HG03565 (cell line): Measurements from ENCODE around the gene TMTC1.
A peak's percentile ranks its signal among the peaks of the same experiment; 100 is the strongest.
"Not testable (repeated sequence)": the region's sequence is repeated elsewhere in the genome, so short reads cannot be mapped to it uniquely, and the experiment has no call there.

ENCODE experiments used
- ATAC-seq: cut with Tn5 transposase; IDR thresholded peaks from one replicate; pipeline ENCODE4 v1.9.1; 2021; ENCODE audit warnings: mild to moderate bottlenecking, moderate library complexity; ENCODE audit not compliant: unreplicated experiment

Gene TMTC1

GRCh38 chr12:29580971-29581370 lies 202.8 kb downstream of the TMTC1 start:
- ATAC-seq = no peak

- ATAC-seq = no peak
Observed at GRCh38 chr12:29578731-29579130, 205.0 kb downstream of the TMTC1 start.

GRCh38 chr12:29578070-29578469 lies 205.7 kb downstream of the TMTC1 start:
- no peak for ATAC-seq

GRCh38 chr12:29574500-29574899 lies 209.2 kb downstream of the TMTC1 start:
- ATAC-seq = no peak

- no peak for ATAC-seq
Observed at GRCh38 chr12:29572938-29573337, 210.8 kb downstream of the TMTC1 start.

- no peak for ATAC-seq
Observed at GRCh38 chr12:29572464-29572863, 211.3 kb downstream of the TMTC1 start.

- ATAC-seq = no peak
Observed at GRCh38 chr12:29569132-29569757, 214.5 kb downstream of the TMTC1 start.

- no peak for ATAC-seq
Observed at GRCh38 chr12:29566441-29566840, 217.3 kb downstream of the TMTC1 start.

- ATAC-seq = no peak
Observed at GRCh38 chr12:29565727-29566126, 218.0 kb downstream of the TMTC1 start.

- no peak for ATAC-seq
Observed at GRCh38 chr12:29564925-29565324, 218.8 kb downstream of the TMTC1 start.

GRCh38 chr12:29563636-29564035 lies 220.1 kb downstream of the TMTC1 start:
- no peak for ATAC-seq

- no peak for ATAC-seq
Observed at GRCh38 chr12:29563071-29563470, 220.7 kb downstream of the TMTC1 start.

GRCh38 chr12:29562110-29562804 lies 221.5 kb downstream of the TMTC1 start:
- no peak for ATAC-seq

GRCh38 chr12:29561664-29562071 lies 222.1 kb downstream of the TMTC1 start:
- ATAC-seq = no peak

- ATAC-seq = no peak
Observed at GRCh38 chr12:29559198-29559597, 224.5 kb downstream of the TMTC1 start.

- no peak for ATAC-seq
Observed at GRCh38 chr12:29556363-29556762, 227.4 kb downstream of the TMTC1 start.

- not testable (repeated sequence) for ATAC-seq
Observed at GRCh38 chr12:29555451-29555850, 228.3 kb downstream of the TMTC1 start.

GRCh38 chr12:29552994-29553748 lies 230.6 kb downstream of the TMTC1 start:
- ATAC-seq = no peak

GRCh38 chr12:29552324-29552927 lies 231.3 kb downstream of the TMTC1 start:
- peak; percentile 84 for ATAC-seq

GRCh38 chr12:29551812-29552211 lies 231.9 kb downstream of the TMTC1 start:
- ATAC-seq = no peak

- ATAC-seq = no peak
Observed at GRCh38 chr12:29547864-29548263, 235.9 kb downstream of the TMTC1 start.
